Suppressor macrophage treated with lipopolysaccharide for 1 hour (primary cell): ENCODE data around the gene EIF4E3.
A peak's percentile ranks its signal among the peaks of the same experiment; 100 is the strongest.

Experiments used
- DNase-seq, 3 donors: peaks; one replicate each; pipeline ENCODE4 v3.0.0-alpha.2; 2020 to 2022

Gene EIF4E3

DNA sequence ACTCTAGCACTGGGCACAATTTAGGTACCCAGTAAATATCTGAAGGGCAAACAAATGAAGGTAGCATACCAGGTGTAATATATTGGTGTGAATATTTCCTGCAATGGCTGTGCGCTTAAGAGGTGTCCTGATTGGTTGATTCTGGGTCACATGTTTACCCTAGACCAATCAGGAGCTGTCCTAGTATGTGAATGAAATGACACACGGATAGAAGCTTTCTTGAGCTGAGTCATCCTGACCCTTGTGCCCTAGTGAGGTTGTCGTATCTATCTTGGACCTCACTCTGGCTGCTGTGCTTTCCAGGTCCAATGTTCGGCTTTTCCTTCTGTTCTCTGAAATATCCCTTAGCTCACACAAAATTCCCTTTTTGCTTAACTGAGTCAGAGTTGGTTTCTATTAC is 83.5 kb downstream of the EIF4E3 start:
- peak; percentile 62 to 74 (median 67) for DNase-seq

DNA sequence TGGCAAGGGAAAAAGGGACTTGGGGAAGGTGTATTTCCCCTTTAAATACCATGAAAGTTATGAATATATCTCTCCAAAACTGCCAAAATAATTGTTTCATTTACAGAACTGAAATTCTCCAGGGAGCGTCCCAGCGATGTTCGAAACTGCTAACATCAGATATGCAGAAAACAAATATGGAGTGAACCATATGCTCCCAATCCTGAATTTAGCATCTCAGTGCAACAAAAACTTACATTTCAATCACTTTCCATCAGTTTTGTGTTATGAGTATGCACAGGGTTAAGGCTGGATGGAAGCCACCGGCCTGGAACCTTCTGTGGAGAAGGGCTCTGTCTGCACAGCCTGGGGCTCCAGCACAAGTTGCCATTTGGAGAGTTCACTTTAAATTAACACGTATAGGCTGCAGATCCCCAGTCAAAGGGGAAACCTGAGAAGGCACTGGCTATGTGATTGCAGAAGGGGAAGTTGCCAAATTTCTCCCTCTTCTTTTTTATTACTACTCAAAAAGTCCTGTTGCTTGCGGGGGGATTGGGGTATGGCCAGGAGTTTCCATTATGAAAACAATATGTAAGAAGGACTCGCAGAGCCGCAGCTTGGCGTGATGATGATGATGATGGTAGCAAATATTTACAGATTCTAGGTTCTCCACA is 84.7 kb downstream of the EIF4E3 start:
- peak; percentile 63 to 70 (median 69) for DNase-seq

DNA sequence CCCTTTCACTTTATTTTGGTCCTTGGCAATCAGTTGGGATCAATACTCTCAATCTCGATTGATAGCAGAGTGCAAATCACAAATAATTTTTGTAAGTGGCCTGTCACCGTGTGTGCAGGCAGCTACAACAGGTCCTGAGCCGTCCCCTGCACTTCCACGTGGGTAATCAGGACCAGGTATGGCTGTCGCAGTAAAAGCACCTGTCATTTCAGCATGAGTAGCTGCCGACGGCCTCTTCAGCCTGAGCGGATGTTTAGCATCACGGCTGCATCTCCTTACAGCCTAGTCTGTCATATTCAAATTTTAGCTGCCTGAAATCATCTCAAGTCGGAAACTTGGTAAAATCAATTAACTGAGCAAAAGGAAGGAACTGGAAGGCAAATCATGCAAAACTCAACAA is 88.7 kb downstream of the EIF4E3 start:
- no peak for DNase-seq

DNA sequence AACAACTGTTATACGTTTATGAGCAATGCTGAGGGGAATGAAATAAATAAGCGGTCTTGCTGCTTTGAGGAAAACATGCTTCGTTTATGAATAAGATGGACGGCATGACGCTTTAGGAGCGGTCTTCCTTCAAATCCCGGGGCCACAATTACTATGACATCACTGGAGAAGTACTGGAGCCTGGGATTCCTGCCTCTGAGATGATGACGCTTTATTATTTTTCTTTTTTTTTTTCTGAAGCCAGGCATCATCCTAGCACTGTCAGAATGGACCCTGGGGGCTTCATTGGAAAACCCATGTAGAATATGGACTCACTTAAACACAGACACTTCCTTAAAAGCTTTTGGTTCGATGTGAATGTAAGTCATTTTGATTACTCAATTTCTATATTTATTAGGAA is 89.2 kb downstream of the EIF4E3 start:
- DNase-seq, result no peak

DNA sequence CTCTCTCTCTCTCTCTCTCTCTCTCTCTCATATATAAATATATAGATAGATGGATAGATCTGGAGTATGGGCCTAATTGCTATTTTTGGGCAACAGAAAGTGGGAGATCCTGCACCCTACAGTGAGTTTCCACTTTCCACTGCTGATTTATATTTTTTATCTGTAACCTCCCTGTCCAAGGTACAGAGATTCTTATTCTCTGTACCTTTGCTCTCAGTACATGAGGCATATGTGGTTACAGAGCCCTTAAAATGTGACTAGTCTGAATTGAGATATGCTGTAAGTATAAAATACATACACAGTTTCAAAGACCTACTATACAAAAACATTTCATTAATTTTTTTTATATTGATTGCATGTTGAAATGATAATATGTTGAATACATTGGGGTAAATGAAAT is 90.5 kb downstream of the EIF4E3 start:
- DNase-seq, result no peak

DNA sequence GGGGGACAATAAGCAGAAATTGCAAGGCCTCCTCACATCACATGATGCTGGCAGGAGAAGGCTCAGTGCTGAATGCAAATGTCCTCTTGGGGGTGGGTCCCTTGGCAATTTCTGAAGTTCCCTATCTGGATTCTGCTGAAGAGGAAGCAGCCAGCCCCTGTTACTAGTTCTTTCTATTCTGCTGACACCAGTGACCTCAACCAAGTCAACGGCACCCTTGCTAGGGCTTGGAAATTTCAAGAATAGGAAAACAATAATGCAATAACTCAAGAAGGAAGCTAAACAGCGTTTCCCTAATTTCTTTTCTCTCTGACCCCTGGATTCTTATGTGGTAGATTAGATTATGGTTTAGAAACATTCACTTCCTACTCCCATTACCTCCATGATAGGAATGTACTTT is 95.5 kb downstream of the EIF4E3 start:
- peak; percentile 92 to 95 (median 93) for DNase-seq

DNA sequence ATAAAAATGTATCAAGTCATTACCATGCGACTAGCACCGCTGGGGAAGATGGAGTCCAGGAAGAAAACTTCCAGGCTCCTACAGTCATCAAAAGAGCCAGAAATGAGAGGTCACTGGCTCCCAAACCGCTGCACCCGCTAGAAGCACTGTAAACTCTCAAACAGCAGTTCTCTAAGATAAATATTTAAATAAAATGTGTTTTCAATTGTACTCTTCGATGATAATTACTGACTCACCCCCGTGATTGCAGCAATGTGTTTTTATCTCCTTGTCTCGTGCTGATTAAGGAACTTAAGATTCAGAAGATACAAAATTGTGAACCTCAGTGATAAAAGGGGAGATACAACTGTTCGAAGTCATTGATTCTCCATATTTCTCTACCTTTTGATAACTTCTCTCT is 95.9 kb downstream of the EIF4E3 start:
- no peak for DNase-seq

DNA sequence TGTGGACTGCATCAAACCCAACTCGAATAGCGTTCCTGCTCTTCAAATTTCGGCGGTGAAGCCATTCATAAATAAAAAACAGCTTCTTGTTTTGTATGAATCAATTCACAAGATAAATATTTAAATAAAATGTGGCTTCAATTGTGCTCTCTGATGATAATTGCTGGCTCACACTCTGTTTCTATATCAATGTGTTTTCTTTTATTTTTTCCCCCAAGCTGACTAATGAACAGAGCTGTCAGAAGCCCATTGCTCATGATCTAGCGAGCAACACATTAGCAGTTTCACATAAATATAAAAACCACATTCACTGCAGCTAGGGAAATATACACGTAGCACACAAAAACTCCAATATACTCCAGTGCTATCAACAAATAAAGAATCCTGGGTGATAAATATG is 96.7 kb downstream of the EIF4E3 start:
- peak in 2 of 3 donors; percentile 19 to 57 for DNase-seq

DNA sequence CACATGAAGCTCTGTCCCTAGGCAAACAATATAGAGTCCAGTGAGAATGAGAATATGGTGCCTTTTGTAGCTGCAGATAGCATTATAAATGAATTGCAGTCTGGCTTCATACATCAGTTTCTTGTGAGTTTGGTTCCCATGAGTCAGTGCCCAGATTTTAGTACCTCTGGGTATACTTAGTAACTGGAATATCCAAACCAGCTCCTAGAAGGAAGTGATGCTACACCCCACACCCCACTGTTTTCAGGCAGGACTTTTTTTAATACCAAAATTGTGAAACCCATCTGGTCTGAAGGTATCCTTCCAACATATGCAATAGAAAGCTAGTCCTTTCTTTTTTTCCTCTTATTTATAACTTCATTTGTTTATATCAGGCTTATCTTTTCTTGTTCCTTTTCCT is 99.5 kb downstream of the EIF4E3 start:
- DNase-seq, result peak; percentile 77 to 89 (median 86)
